Effector CD4-positive, alpha-beta T cell (primary cell): Measurements from ENCODE around the gene UBE2G2.

ENCODE experiments used
- DNase-seq: peaks from one replicate; pipeline ENCODE4 v3.0.0-alpha.2; 2020

Gene UBE2G2

GRCh38 chr21:44742418-44743153 is 59.0 kb downstream of the UBE2G2 start:
- no peak for DNase-seq

GRCh38 chr21:44741921-44742320 is 59.7 kb downstream of the UBE2G2 start:
- DNase-seq = no peak

DNA sequence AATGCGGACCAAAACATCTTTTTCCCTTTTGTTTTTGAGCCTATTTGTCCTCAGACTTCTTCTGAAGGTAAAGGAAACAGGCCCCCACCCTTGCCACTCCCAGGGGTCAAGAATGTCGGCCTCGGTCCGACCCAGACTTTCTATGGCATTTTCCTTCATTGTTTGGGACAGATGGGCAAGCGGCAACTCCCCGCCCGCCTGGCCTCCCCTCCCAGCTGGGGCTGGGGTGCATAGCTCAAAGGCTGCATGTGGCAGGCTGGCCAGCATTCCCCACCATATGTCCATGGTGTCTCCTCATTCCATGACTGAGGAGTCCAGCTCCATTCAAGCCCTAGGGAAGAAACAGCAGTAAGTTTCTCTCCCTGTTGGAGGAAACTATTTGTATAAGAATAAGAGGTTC is 60.9 kb downstream of the UBE2G2 start:
- no peak for DNase-seq

DNA sequence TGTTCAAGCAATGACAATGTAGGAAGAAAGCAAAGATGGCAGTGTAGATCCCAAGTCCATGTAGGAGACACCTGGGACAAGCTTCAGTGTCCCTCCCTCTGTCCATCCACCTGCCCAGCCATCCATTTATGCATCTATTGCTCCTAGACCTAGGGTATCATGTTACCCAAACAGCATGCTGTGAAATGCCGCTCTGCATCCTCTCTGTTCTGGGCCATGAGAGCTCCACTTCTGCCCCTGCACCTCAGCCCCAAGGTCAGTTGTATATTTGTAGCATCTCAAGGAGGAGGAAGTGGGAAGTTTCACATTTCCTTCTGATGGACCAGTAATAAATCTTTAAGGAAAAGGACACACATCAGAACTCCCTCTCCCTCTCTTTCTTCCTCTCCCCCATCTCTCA is 62.3 kb downstream of the UBE2G2 start:
- no peak for DNase-seq

- DNase-seq = no peak
These were observed 63.0 kb downstream of the UBE2G2 start for GRCh38 chr21:44738621-44739020.

DNA sequence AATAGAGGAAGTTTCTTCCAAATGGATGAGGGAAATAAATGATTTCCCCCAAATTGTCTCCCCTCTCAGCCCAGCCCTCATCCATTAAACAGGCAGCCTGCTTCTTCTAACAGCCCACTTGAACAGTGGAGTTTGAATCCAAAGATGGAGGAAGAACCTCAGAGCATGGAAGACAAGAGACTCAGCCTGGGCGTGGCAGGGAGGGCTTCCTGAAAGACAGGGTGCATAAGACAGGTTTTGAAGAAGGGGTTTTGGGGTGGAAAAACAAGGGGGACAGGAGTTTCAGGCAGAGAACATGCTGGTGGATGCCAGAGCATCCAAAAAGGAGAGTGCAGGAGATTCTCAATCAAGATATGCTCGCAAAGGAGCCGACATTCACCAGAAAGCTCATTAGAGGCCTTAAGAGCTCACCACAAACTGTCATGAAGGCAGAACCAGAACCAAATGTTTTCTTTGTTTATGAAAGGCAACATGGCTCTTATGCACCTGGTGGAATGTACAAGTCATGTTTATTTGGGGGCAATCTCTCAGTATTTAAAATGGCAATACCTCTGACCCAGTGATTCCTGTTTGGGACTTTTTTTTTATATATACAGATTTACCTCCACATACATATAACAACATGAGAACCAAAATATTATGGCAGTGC is 63.8 kb downstream of the UBE2G2 start:
- no peak for DNase-seq

DNA sequence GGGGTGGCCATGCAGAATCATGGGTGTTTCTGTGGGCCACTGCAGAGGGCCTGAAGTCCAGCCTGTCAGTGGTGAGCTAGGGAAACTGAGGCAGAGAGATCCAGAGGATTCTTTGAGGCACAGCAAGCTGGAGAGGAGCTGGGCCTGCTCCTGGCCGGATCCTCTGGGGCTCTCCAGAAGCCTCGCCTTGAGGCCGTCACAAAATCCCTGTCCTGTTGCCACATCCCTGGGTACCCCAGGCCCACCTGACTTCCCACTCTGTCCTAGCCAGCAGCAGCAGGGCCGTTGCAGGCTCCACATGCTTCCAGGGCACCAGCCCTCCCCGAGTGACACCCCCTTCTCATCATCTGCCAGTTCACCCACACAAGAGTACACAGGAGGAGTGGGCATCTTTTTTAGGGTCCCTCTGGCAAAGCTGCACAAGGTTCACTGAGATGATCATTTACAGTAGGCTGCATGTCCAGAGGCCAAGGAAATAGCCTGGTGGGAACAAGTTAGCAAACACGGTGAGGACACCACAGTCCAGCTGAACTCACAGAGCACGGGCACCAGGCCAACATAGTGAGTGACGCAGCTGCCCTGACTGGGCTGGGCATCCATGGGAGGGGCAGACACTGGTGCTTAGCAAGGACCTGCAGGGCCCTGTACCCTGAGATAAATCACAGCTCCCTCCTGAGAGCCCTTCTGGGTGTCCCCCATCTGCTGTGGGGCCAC is 65.2 kb downstream of the UBE2G2 start:
- DNase-seq = no peak

DNA sequence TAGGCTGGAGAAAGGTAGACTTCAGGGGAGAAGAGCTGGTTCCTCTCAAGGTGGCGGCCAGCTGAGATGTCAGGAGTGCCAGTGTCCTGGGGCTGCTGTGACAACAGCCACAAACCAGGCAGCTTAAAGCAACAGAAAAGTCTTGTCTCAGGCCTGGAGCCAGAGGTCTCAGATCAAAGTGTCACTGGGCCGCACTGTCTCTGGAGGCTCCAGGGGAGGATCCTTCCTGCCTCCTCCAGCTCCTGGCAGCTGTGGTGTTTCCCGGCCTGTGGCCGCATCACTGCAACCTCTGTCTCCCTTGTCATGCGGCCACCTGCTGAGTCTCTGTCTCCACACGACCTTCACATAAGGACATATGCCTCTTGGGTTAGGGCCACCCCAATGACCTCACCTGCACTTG is 65.8 kb downstream of the UBE2G2 start:
- DNase-seq = no peak

- no peak for DNase-seq
These were observed 66.8 kb downstream of the UBE2G2 start for GRCh38 chr21:44734841-44735240.

- no peak for DNase-seq
These were observed 67.4 kb downstream of the UBE2G2 start for GRCh38 chr21:44734026-44734745.

DNA sequence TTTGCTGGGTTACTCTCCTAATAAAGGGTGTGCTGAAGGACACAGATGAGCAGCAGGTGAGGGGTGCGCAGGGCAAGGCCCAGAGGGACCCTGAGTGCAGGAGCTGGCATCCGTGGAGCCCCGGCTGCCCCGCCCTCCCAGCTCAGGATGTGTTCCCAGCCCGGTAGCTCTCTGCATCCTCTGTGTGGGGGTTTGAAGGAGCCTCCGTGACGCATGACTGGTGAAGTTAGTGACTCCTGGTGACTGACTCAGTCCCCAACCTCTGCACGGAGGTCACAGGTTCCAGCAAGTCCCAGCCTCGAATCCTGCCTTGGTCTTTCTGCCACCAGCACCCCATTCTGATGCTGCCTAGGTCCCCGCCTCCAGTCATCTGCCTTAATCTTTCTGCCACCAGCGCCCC is 68.7 kb downstream of the UBE2G2 start:
- no peak for DNase-seq

GRCh38 chr21:44732263-44732662 is 69.4 kb downstream of the UBE2G2 start:
- DNase-seq = no peak

GRCh38 chr21:44730951-44731579 is 70.6 kb downstream of the UBE2G2 start:
- DNase-seq = no peak

GRCh38 chr21:44730028-44730395 is 71.6 kb downstream of the UBE2G2 start:
- DNase-seq = no peak

DNA sequence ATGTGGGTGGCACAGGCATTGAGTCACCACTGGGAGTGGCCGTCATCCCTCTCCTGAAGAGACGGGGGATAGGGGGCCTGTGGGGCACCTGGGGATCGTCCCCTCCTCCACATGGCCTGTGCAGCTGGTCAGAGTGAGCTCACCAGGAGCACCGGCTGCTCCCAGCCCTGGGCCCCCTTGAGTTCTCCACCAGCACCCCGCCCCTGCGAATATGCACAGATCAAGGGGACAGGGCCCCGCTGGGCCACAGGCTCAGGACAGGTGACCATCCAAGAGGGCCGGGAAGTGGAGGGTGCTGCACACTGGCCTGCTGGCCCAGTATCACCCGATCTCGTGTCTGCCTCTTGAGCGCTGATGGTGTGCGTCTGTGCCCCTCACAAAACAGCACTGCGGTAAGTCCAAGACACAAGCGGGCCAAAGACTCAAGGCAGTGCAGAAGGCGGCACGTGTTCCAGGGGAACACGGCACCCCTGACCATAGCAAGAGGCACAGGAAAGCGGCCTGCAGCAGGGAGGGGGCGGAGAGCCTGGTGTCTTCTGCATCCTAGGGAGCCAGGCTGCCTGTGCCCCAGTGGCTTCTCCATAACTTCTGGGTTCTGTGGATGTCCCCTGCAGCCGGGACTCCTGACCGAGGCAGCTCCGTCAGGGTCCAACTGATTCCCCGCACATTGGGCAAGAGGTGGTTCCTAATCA is 72.1 kb downstream of the UBE2G2 start:
- DNase-seq = no peak

- DNase-seq = no peak
These were observed 72.9 kb downstream of the UBE2G2 start for GRCh38 chr21:44728716-44729115.

DNA sequence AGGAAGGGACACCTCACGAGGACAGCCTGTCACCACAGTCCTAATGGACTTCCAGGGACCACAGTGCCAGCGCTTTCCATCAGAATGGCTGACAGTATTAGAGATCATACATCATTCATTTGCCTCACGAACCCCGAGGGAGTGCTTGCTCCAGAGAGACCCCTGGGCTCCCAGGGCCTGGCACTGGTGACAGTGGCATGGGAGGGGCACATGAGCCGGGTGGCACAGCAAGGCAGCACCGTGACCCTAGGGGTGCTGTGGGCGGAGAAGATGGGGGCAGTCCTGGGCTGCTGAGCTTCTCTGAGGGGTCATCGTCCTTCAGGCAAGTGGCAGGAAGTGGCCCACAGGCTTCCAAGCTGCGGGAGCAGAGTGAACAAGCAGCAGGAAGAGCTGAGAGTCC is 73.9 kb downstream of the UBE2G2 start:
- no peak for DNase-seq

DNA sequence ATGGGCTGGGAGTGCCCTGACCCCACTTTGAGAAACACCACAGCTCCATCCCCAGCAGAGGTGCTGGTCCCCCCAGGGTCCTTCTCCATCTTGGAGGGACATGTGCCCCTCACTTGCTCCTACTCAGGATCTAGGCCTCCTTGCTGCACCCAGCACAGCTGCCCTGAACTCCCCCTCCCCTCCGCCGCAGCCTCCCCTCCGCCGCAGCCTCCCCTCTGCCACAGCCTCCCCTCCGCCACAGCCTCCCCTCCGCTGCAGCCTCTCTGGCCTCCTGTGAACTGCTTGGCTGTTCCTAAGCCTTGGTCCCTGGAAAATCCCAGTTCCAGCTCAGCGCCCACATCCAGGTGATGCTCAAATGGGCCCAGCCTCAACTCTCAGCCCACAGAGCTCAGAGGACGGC is 74.3 kb downstream of the UBE2G2 start:
- no peak for DNase-seq

DNA sequence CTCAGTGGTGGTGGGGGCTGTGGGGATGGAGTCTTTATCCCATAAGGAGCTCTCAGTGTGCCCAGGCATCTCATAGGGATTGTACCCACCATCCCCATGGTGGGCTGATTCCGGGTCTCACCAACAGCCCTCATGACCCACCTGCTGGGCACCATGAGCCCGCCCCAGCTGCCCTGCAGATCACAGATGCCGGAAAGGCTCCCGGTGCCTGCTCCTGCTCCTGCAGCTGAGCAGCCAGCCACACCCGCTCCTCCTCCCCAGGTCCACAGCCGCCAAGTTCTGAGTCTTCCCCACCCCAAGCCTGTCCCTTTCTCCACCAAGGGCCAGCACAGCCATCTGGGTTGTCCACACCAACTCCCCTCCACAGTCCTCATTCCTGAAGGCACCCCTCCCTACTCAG is 74.8 kb downstream of the UBE2G2 start:
- no peak for DNase-seq

DNA sequence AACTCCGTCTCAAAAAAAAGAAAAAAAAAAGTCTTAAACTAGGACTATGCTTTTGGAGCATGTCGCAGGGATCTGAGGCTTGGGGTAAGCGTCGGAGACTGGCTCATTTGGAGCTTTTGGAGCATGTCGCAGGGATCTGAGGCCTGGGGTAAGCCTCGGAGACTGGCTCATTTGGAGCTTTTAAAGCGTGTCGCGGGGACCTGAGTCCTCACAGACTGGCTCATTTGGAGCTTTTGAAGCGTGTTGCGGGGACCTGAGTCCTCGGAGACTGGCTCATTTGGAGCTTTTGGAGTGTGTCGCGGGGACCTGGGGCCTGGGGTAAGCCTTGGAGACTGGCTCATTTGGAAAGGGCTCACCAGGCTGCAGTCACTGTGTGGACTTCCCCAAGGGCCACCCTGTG is 76.7 kb downstream of the UBE2G2 start:
- no peak for DNase-seq

DNA sequence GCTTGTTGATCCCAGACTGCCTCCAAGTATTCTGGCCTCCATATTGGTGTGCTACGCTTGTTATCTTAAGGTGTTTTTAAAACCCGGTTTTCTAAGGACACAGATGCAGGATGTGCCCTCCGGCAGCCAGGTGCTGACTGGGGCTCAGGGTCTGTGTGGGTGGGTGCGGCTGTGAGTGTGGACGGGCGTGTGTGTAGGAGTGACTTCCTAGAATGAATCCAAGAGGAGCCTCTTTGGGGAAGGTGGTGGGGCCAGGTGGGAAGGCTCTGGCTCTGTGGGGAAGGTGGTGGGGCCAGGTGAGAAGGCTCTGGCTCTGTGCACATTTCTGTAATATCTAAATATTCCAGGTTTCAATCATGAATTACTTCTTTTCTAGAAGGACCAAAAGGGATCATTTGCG is 77.4 kb downstream of the UBE2G2 start:
- no peak for DNase-seq
